GM13976 (cell line): ENCODE measurements around the gene TMEM201.
"Not testable (repeated sequence)": the region's sequence is repeated elsewhere in the genome, so short reads cannot be mapped to it uniquely, and the experiment has no call there.

Experiments
- DNase-seq: peaks from one replicate; pipeline ENCODE4 v3.0.0; 2012; ENCODE audit warnings: low spot score
- in situ Hi-C: fragments of 300-500 bp; cut with MboI; formaldehyde crosslinking; loops from one replicate; pipeline ENCODE4 v1.12.0; 2022; ENCODE audit warnings: low sequenced_read_pairs, mixed read lengths, inconsistent platforms; ENCODE audit not compliant: unreplicated experiment
- TF ChIP-seq, protein P1 (sequence below): IDR thresholded peaks from 2 replicates; pipeline ENCODE4 v1.5.1; 2012; ENCODE audit warnings: borderline replicate concordance, mild to moderate bottlenecking; ENCODE audit not compliant: insufficient read depth; ENCODE audit errors: extremely low read depth, missing control alignments, control extremely low read depth

TMEM201 gene

DNA sequence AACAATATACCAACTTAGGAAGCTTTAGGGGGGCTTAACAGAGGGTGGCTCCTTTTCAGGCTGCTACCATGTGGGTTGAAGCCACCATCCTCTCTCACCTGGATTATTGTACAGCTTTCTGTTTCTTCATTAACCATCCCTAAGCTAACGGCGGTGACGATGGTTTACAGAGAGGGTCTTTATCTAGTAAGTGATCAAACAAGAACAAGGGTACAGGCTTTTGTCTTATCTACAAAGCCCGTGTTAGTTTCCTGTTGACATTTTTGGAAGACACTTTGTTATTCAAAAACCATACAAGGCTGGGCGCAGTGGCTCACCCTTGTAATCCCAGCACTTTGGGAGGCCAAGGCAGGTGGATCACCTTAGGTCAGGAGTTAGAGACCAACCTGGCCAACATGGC, 29.0 kb upstream of the TMEM201 start:
- in situ Hi-C loops = no loop called here
- TF ChIP-seq, protein P1, sequence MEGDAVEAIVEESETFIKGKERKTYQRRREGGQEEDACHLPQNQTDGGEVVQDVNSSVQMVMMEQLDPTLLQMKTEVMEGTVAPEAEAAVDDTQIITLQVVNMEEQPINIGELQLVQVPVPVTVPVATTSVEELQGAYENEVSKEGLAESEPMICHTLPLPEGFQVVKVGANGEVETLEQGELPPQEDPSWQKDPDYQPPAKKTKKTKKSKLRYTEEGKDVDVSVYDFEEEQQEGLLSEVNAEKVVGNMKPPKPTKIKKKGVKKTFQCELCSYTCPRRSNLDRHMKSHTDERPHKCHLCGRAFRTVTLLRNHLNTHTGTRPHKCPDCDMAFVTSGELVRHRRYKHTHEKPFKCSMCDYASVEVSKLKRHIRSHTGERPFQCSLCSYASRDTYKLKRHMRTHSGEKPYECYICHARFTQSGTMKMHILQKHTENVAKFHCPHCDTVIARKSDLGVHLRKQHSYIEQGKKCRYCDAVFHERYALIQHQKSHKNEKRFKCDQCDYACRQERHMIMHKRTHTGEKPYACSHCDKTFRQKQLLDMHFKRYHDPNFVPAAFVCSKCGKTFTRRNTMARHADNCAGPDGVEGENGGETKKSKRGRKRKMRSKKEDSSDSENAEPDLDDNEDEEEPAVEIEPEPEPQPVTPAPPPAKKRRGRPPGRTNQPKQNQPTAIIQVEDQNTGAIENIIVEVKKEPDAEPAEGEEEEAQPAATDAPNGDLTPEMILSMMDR = no peak
- no peak for DNase-seq

DNA sequence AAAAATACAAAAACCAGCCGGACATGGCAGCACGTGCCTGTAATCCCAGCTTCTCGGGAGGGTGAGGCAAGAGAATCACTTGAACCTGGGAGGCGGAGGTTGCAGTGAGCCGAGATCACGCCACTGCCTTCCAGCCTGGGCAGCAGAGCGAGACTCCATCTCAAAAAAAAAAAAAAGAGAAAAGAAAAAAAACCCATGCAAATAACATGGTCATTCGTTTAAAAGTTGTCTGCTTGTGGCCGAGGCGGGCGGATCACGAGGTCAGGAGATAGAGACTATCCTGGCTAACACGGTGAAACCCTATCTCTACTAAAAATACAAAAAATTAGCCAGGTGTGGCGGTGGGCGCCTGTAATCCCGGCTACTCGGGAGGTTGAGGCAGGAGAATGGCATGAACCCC, 28.6 kb upstream of the TMEM201 start:
- DNase-seq, in situ Hi-C loops: not testable (repeated sequence)

DNA sequence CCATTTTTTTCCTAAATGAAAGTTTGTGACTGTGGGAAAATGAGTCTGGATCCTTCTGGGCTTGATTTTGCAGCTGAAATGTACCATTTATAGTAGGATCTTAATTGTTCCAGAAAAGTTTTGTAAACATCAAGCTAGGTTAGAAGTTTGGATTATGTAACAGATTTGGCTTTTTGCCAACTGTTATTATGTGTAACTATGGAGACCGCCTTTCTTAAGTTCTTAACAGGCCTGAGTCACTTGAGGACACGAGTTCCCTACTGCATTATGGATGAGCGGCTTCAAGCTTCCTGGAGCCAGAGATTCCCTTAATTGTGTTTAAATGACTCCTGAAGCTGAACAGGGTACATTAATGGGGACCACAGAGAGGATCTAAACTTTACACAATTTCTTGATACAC, 27.3 kb upstream of the TMEM201 start:
- DNase-seq = no peak
- in situ Hi-C loops = no loop called here
- TF ChIP-seq, protein P1 = no peak

DNA sequence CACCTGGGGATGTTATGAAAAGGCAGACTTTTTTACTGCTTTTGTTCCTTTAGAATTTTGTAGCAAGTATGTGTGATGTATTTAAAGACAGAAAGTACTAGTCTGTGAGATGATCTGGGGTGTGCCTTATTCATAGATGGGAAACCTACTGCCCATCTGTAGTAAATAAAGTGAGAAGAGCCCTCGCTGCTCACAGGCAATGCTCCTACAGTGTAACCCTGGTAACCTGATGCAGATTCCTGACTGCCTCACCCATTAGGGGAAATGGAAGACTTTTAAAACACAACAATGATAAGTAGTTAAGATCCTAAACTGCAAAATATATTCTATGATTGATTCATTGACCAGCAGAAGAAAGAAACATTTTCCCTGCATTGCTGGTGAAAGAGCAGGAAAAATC, 19.4 kb upstream of the TMEM201 start:
- in situ Hi-C loops = no loop called here
- TF ChIP-seq, protein P1 = no peak
- DNase-seq = no peak

DNA sequence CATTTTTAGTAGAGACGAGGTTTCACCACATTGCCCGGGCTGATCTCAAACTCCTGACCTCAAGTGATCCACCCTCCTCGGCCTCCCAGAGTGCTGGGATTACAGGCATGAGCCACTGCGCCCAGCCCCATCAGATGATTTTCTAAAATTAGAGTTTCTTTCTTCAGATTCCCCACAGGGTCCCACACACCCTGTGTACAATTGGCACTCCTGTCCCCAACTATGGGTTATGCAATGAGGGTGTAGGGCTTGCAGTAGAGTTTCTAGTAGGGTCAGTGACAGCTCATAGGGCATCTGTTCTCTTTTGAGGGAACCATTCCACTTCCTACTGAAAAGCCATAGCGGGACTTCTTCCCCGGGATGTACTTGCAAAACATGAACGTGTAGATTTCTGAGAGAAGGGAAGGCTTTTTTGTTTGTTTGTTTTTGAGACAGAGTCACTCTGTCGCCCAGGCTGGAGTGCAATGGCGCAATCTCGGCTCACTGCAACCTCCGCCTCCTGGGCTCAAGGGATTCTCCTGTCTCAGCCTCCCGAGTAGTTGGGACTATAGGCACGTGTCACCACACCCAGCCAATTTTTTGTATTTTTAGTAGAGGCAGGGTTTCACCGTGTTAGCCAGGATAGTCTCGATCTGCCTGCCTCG, 17.7 kb upstream of the TMEM201 start:
- DNase-seq = not testable (repeated sequence)
- in situ Hi-C loops = loop anchor here (10.0 kb wide), 1 partner anchor 66 kb away; no protein-coding TSS in a partner anchor

DNA sequence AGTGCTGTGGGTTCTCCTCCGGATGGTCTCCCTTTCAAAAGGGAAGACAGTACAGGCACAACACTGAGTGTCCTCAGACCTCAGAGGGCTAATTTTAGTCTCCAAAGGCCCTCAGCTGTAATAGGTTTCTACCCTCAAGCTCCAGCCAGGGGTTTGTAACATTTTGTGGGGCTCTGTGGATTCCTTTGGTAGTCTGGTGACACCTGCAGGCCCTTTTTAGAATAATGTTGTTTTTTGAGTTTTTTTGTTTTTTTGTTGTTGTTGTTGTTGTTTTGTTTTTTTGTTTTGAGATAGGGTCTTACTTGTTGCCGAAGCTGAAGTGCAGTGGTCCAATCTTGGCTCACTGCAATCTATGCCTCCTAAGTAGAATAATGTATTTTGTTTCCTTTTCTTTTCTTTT, 15.0 kb upstream of the TMEM201 start:
- TF ChIP-seq, protein P1 = no peak
- no peak for DNase-seq
- in situ Hi-C loops = loop anchor here (10.0 kb wide), 1 partner anchor 69 kb away; no protein-coding TSS in a partner anchor

DNA sequence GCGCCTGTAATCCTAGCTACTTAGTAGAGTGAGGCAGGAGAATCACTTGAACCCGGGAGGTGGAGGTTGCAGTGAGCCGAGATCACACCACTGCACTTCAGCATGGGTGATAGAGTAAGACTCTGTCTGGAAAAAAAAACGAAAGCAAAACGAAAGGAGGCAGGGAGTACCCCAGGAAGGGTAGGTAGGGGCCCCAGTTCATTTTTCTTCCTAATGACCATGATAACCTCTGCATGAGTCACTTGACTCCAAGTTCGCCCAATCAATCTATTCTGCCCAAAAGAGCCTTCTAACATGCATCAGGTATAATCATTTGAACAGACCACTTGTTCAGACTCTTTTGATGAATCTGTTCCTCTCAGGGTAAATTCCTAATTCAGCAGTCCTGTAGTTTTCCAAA, 13.2 kb upstream of the TMEM201 start:
- TF ChIP-seq, protein P1 = no peak
- in situ Hi-C loops = loop anchor here (10.0 kb wide), 1 partner anchor 71 kb away; no protein-coding TSS in a partner anchor
- no peak for DNase-seq

DNA sequence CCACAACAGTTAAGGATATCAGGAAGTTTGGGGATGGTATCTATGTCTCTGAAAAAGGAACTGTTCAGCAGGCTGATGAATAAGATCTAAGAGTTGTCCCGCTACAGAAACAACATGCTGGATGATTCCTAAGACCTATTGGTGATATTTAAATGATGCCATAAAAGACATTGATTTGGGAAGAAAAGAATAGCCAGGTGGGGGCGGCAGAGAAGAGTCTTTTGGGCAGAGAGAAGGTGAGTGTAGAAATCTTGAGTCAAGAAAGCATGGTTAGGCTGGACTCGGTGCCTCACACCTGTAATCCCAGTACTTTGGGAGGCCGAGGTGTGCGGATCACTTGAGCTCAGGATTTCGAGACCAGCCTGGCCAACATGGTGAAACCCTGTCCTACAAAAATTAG, 11.8 kb upstream of the TMEM201 start:
- in situ Hi-C loops = loop anchor here (10.0 kb wide), 1 partner anchor 72 kb away; no protein-coding TSS in a partner anchor
- TF ChIP-seq, protein P1 = no peak
- no peak for DNase-seq
